GM10847 (cell line): ENCODE results near the gene AGBL1.

Experiments used
- POLR2A ChIP-seq: IDR thresholded peaks from 2 replicates; pipeline ENCODE4 v1.6.1; 2011; ENCODE audit not compliant: insufficient read length; ENCODE audit errors: extremely low read depth

AGBL1 gene

DNA sequence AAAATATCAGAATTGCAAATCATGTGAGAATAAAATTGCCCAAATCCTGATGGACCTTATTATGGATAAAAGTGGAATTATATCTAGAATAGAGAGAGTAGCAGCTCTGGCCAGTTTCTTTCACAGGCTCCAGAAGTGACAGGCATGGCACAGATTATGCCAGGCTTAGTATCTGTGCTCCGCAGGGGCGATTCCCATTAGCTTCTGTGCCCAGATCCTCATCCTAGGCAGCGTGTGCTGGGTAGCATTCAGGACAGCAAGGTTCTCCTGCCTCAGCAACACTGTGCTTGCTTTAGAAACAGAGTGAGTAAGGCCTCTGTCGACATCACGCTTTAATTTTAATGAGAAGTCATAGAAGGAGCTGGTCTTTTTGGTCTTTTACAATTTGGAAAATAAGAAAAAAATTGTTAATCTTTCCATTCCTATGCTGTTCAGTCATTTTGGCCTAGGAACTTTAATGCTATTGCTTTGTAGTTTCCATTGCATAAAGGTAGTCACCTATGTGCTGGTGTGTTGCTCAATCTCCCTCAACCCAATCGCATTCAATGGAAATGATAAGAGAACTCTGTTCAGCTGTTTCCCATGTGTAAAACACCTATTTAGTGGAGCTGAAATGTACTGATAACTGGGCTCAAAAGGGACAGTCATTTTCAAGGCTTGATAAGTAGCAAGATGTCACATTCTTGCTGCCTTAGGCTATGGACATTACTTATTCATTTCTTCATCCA is 770.1 kb downstream of the AGBL1 start:
- TF ChIP-seq POLR2A = no peak

GRCh38 chr15:86850939-86851338 is 771.3 kb downstream of the AGBL1 start:
- no peak for TF ChIP-seq POLR2A

GRCh38 chr15:86852741-86853140 is 773.1 kb downstream of the AGBL1 start:
- no peak for TF ChIP-seq POLR2A

- no peak for TF ChIP-seq POLR2A
Measured at GRCh38 chr15:86854176-86854575, 774.5 kb downstream of the AGBL1 start.

DNA sequence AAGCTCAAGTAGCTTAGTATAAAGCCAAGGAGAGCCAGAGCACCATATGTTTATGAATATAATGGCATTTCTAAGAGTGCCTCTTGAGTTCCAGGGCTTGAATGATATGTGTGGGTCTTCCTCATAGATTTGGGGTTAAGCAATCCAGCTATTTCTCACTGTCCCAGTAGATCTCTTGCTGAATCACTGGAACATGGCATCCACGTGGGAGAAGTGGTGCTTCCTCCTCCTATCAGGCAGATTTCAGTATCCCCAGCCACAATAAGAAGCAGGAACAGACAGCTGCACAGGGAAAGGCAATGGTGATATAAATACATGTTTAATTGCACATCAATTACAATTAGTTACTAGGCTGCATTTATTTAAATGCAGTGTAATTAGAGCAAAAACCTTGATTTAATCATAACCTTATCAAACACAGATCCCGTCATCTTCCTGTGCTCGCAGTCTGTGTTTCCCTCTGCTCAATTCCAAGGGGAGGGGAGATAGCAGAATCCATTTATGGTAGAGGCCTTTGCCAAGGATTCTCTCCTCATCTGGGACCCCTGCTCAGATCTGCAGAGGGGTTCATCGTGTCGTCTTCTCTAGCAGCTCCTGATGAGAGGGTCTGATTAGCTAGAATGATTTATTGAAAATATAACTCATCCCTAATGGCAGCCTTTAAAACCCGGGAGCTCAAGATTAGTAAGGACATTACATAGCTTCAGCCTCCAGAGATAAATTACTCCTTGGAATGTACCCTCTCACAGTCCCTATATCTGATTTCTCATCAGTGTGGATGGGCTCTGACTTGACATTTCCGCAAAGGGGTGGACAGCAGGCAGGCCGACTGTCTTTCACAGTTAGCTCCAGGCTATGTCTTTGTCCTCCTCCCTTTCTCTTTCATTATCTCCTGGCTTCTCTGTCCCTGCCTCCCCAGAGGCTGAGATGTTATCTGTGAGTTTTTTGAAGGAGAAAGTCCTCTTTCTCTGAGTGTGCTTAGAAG is 775.9 kb downstream of the AGBL1 start:
- TF ChIP-seq POLR2A = no peak

DNA sequence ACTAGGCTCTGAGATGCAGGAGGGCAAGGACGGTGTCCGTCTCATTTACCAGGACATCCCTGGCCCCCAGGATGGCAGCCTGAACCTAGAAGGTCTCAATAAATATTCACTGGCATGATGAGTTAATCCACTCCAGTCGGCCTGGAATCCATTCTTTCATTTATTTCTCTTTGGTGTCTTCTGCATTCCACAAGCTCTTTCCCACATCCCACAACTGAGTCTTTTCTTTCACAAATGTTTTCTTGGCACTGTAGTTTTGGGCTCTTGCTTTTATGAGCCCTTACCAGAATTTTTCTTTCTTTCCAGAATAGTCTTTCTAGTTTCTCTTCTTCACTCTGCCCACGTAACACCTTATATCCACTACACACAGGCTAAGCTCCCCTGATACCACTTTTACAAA is 778.0 kb downstream of the AGBL1 start:
- no peak for TF ChIP-seq POLR2A

GRCh38 chr15:86863226-86863915 is 783.7 kb downstream of the AGBL1 start:
- TF ChIP-seq POLR2A = no peak

DNA sequence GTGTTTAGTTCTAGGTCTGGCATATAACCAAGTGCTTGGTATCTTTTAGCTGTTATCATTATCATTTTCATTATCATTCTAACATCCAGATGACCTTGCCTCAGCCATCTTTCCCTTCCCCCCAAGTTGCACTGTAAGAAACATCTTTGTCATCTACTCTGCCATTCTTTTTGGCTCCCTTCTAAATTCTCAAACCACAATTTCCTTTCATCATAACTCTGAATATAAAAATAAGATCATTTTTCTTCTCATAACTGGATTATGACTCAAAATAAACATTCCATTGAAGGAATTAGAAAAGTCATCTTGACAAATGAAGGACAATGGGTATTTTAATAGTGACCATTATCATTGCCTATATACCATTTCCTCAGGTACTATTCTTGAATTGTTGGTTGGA is 786.2 kb downstream of the AGBL1 start:
- no peak for TF ChIP-seq POLR2A

GRCh38 chr15:86870846-86871245 is 791.2 kb downstream of the AGBL1 start:
- no peak for TF ChIP-seq POLR2A

DNA sequence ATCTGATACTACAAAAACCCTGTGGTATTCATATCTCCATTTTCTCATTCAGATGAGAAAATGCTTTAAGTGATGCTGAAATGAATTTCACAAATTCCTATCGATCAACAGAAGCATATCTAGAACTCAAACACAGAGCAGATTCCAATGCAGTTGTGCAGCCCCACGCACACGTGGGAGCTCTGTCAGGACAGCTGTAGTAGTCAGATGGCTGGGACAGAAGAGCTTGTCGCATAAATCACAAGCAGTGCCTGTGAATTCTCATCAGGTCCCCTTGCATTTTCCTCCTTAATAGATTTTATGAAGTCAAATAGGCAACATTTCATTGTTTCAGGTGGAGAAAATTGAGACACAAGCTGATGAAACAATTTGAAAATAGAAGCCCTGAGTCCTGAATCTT is 792.3 kb downstream of the AGBL1 start:
- no peak for TF ChIP-seq POLR2A

DNA sequence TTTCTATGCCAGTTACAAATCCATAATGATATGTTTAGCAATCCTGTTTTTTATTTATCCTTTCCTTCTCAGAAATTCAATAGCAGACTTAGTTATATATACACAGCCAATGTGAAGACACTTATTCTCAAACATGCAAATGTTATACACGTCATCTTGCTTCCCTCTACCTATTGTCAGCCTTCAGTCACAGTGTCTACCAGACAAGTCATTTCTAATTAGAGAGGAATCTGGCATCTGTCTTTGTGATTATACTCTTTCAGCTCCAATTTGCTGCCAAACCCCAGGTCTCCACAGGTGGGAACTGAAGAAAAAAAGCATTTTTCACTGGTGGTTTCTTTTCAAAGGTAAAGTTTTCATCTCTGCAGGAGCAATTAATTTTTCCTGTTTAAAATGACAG is 793.1 kb downstream of the AGBL1 start:
- TF ChIP-seq POLR2A = no peak

- no peak for TF ChIP-seq POLR2A
Measured at GRCh38 chr15:86875067-86875466, 795.4 kb downstream of the AGBL1 start.

DNA sequence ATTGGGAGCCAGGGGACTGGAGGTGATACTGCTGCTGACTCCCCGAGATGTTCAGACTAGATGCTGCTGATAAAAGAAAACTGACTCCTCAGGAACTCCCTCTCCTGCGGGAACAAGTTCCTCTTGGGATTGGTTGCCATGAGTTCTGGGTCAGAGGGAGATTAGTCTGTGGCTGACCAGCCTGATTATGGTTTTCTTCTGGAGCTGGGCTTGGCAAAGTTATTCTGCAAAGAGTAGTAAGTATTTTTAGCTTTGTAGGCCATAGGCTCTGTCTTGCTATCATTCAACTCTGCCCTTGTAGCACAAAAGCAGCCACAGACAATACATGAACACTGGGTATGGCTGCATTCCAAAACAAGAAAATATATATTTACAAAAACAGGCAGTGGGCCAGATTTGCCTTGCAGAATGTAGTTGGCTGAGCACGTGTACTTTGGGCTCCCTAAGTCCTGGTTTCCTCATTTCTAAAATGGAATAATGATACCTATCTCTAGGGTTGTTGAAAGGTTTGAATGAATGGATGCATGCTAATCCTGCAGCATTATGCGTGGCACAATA is 796.8 kb downstream of the AGBL1 start:
- no peak for TF ChIP-seq POLR2A

- no peak for TF ChIP-seq POLR2A
Measured at GRCh38 chr15:86877171-86877631, 797.5 kb downstream of the AGBL1 start.

GRCh38 chr15:86879250-86880229 is 799.9 kb downstream of the AGBL1 start:
- TF ChIP-seq POLR2A = no peak

- TF ChIP-seq POLR2A = no peak
Measured at GRCh38 chr15:86885616-86886015, 805.9 kb downstream of the AGBL1 start.
